Measurements from ENCODE around the gene ZHX3.

The ZHX3 gene, protein sequence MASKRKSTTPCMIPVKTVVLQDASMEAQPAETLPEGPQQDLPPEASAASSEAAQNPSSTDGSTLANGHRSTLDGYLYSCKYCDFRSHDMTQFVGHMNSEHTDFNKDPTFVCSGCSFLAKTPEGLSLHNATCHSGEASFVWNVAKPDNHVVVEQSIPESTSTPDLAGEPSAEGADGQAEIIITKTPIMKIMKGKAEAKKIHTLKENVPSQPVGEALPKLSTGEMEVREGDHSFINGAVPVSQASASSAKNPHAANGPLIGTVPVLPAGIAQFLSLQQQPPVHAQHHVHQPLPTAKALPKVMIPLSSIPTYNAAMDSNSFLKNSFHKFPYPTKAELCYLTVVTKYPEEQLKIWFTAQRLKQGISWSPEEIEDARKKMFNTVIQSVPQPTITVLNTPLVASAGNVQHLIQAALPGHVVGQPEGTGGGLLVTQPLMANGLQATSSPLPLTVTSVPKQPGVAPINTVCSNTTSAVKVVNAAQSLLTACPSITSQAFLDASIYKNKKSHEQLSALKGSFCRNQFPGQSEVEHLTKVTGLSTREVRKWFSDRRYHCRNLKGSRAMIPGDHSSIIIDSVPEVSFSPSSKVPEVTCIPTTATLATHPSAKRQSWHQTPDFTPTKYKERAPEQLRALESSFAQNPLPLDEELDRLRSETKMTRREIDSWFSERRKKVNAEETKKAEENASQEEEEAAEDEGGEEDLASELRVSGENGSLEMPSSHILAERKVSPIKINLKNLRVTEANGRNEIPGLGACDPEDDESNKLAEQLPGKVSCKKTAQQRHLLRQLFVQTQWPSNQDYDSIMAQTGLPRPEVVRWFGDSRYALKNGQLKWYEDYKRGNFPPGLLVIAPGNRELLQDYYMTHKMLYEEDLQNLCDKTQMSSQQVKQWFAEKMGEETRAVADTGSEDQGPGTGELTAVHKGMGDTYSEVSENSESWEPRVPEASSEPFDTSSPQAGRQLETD
- 6.7 to 17.2 (median 9.3) reads per million in 9 experiments for total RNA-seq

DNA sequence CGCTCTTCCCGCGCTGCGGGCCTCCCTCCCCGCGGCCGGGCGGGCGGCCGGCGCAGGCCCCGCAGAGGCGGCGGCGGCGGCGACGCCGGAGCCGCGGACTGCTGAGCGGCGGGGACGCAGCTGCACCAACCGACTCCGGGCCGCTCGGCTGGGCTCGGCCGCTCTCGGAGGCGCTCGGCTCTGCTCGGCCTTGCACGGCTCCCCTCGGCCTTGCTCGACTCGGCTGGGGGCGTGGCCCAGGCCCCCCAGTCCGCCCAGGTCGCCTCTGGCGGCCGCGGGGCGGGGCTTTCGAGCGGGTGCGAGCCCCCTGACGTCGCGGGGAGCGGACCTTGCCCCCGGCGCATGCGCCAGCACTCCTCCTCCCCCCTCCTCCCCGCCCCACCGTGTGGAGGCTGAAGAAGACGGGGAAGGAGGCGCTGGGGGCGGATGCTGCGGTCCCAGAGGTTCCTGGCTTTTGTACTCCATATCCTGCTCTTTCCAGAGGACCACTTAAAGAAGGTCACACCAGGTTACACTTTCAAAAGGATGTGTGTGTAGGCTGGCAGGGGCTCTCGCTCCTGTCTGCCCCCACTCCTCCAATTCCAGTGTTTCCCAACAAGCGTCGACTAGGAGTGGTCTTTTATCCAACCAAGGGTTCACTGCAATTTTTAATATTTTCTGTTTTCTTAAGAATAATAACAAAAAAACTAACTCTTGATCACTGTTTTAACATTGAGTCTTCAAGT lies at the start of gene ZHX3:
ZHX3 (minus strand) TSS at position 186 of the 725 bp plus-strand sequence. CDS start 112,815 bp downstream, outside the sequence.
- H3K4me1 Mint-ChIP-seq (ENCODE audit: low read depth in 2 of 2) = peaks cover 9% of the 10 kb centered on the region in 2 donors
- peak within 1 kb of the TSS; percentile 85 to 88 for H3K27ac Mint-ChIP-seq
- peak; percentile 93 to 95 (median 94) for DNase-seq
- H3K27me3 Mint-ChIP-seq = no peaks in the 10 kb centered on the region
- H3K4me3 Mint-ChIP-seq = peak within 1 kb of the TSS; percentile 89 to 91
- peak; percentile 95 for ATAC-seq (replicated peaks)
- no peaks in the 10 kb centered on the region for H3K9me3 Mint-ChIP-seq
- peaks cover 6% of the 10 kb centered on the region for H3K36me3 Mint-ChIP-seq (ENCODE audit: insufficient read depth)

DNA sequence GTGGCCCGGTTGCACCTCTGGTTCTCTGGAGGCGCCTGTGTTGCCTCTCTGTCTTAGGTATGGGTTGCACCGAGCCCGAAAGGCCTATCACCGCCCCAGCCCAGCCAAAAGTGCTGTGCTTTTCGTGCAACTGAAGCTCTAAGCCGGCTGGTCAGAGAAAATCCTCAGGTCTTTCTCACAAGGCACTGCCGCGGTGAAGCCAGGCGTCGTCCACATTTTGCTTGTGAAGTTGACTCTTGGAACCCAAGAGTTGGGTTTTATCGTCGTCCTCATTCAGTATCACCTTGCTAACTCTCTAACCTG lies 49.8 kb upstream of the ZHX3 start:
- H3K4me1 Mint-ChIP-seq (ENCODE audit: low read depth in 2 of 2) = peaks cover 6% of the 10 kb centered on the region in 2 donors
- no peaks in the 10 kb centered on the region for H3K9me3 Mint-ChIP-seq
- peaks cover 48 to 65% of the 10 kb centered on the region in 2 donors for H3K27me3 Mint-ChIP-seq
- no peak overlapping the region for H3K27ac Mint-ChIP-seq
- peak overlapping the region; percentile 40 to 61 for H3K4me3 Mint-ChIP-seq
- peaks cover 3% of the 10 kb centered on the region for H3K36me3 Mint-ChIP-seq (ENCODE audit: insufficient read depth)
- no peak for ATAC-seq (replicated peaks)
- DNase-seq = no peak

DNA sequence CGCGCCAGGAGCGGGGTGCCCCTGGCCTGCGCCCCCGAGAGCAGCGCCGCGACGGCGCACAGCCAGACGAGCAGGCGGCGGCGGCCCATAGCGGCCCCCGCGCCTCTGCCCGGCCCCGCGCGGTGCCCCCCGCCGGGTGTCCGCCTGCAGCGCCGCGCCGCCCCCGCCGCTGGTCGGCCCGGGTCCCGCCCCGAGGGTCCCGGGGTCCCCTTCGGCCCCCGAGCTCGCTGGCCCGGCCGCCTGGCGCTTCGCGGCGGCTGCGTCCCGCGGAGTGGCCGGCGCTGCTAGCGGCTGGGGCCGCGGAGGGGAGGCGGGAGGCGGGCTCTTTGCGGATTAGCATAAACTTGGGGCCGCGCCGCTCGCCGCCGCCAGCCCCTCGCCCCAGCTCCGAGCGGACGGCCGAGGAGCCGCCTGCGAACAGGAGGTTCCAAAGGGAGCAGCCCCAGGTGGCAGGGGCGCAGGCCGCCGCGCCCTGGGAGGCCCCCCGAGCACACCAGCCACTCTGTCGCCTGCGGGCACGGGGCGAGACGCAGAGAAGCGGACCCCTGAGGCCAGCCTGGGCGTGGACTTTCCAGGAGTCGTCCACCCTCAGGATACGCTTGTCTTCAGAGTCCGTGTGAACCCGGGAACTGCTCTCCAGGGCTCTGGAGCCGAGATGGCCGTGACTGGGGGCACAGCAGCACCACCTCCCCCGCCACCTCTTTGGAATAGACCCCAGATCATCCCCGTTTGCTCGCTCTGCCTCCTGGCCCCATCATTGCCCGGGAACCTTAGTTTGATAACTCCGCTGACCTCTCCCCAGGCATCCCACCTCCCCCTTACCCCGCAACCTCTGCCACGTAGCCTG lies 49.2 kb upstream of the ZHX3 start, which contains the start of gene EMILIN3:
EMILIN3 (minus strand) TSS at position 273 of the 847 bp plus-strand sequence; CDS start at position 89, 184 bp downstream.
- DNase-seq (no peak), ATAC-seq (replicated peaks) (no peak)
- Mint-ChIP-seq H3K27me3 (peaks cover 48 to 64% of the 10 kb centered on the region in 2 donors), H3K36me3 (ENCODE audit: insufficient read depth) (peaks cover 3% of the 10 kb centered on the region), H3K4me1 (ENCODE audit: low read depth in 2 of 2) (peaks cover 6% of the 10 kb centered on the region in 2 donors), H3K4me3 (peak within 1 kb of the TSS; percentile 40 to 61), H3K27ac (no peak within 1 kb of the TSS), H3K9me3 (no peaks in the 10 kb centered on the region)

DNA sequence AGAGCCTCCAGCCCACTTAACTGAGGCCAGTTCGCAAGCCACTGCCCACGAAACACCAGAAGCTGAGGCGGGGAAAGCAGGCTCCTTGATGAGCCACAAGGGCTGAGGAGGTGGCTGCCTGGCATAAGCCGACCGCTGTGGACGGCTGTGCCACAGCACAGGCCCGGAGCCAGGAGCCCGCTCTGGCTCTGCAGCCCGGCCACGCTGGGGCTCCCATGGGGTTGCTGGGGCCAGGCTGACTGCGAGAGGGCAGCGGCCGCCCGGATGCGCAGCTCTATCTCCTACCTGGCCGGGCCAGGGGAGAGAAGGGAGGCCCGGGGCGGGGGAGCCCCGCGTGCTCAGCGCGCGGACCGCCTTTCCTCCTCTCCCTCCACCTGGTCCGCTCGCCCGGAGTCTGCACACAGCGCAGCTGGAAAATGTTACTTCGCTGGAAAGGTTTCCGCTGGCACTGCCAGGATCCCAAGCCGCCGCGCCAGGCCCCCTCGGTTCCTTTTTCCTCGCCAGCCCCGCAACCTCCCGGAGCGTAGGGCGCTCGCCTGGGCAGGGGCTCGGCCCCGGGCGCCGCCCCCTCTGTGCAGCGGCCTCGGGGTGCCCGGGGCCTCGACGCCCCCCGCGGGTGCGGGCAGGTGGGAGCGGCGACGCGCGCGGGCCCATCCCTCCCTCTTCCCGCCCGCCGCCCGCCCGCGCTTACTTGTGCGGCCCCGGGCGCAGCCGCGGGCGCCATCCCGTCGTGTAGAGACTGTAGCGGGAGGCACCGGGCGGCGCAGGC lies 48.4 kb upstream of the ZHX3 start:
- ATAC-seq (replicated peaks) = no peak
- Mint-ChIP-seq H3K9me3 (no peaks in the 10 kb centered on the region), H3K27me3 (peaks cover 43 to 57% of the 10 kb centered on the region in 2 donors), H3K27ac (no peak overlapping the region), H3K4me3 (no peak overlapping the region), H3K4me1 (ENCODE audit: low read depth in 2 of 2) (peaks cover 6% of the 10 kb centered on the region in 2 donors), H3K36me3 (ENCODE audit: insufficient read depth) (peaks cover 3% of the 10 kb centered on the region)
- no peak for DNase-seq

DNA sequence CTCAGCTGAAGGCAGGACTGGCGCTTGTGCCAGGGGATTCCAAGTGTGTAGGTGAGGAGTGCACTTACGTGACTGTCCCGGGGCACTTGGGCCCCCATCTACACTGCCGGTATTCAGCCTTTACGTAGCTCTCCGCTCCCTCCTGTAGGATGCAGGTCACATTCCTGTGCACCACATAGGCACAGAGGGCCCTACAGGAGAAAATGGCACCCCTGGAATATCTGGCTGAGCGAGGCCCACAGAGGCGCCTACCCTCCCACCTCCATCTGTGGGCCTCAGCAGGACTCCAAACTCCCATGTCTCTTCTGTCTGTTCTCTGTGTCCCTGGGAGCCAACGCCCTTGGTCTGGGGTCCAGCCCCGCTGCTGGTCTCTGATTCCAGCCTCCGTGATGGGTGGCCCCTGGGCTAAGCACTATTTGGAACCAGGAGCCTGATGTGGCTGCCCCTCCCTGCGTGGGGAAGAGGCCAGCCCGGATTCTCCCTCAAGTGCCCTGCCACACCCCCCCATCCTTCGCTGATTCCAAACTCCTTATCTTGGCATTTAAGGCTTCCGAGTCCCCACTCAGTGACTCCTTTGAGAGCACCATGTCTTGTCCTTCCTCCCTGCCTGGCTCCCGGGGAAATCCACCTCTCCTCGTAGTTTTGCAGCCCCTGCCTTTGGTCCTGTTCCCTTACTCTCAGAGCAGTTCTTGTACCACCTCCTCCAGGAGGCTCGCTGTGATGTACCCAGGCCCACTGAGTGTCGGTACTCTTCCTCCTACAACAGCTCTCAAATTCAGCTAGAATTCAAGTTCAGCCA lies 47.6 kb upstream of the ZHX3 start:
- ATAC-seq (replicated peaks) (no peak), DNase-seq (no peak)
- H3K27me3 Mint-ChIP-seq = peaks cover 43 to 52% of the 10 kb centered on the region in 2 donors
- peaks cover 6% of the 10 kb centered on the region in 2 donors for H3K4me1 Mint-ChIP-seq (ENCODE audit: low read depth in 2 of 2)
- H3K36me3 Mint-ChIP-seq (ENCODE audit: insufficient read depth) = peaks cover 3% of the 10 kb centered on the region
- H3K4me3 Mint-ChIP-seq = no peak overlapping the region
- no peak overlapping the region for H3K27ac Mint-ChIP-seq
- no peaks in the 10 kb centered on the region for H3K9me3 Mint-ChIP-seq

DNA sequence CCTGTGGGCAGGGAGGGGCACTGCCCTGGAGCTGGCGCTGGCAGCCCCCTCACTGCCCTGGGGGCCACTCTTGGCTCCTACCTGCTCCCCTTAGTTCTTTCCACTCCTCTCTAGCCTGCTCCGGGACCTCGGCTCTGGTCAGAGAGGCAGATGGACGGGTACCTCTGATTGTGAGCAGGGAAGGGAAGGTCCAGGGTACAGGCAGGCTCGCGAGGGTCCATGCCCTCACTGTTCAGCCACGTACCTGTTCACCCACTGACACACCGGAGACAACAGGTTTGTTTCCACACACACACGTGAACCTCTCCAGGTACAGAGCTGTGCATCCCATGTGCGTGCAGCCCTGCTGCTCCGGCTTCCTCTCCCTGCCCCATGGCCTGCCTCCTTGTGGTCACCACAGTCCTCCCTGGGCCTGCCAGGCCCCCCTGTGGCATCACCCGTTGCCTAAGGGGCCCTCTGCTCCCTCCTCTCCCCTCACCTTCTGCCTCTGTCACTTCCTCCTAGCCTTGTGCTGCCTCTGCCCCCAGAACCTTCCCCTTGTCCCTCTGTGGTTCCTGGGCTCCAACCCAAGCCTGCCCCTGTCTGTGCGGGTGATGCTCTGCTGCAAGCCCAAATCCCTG lies 46.8 kb upstream of the ZHX3 start:
- ATAC-seq (replicated peaks) = no peak
- peaks cover 35 to 44% of the 10 kb centered on the region in 2 donors for H3K27me3 Mint-ChIP-seq
- H3K27ac Mint-ChIP-seq = no peak overlapping the region
- H3K4me1 Mint-ChIP-seq (ENCODE audit: low read depth in 2 of 2) = peaks cover 6% of the 10 kb centered on the region in 2 donors
- H3K9me3 Mint-ChIP-seq = no peaks in the 10 kb centered on the region
- DNase-seq = no peak
- H3K36me3 Mint-ChIP-seq (ENCODE audit: insufficient read depth) = peaks cover 3% of the 10 kb centered on the region
- no peak overlapping the region for H3K4me3 Mint-ChIP-seq

DNA sequence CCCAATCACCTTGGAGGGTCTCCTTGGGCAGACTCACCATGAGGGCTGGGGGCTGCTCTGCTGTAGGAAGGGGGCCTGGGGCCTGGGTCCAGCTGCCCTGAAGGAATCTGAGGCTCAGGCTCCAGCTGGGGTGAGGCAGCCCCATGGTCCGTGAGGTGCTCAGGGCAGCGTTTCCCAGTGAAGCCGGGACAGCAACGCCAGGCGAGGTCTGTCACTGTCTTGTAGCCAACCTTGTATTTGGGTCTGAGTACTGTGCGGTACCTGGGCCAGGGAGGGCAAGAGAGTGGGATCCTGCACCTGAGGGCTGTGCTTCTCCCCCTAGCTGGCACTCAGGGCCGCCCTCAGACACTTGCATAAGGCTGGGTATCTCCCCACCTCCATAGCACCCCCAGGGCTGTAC lies 46.1 kb upstream of the ZHX3 start:
- peaks cover 6% of the 10 kb centered on the region in 2 donors for H3K4me1 Mint-ChIP-seq (ENCODE audit: low read depth in 2 of 2)
- ATAC-seq (replicated peaks) (no peak), DNase-seq (no peak)
- no peak overlapping the region for H3K27ac Mint-ChIP-seq
- no peak overlapping the region for H3K4me3 Mint-ChIP-seq
- H3K27me3 Mint-ChIP-seq = peaks cover 29 to 36% of the 10 kb centered on the region in 2 donors
- peaks cover 3% of the 10 kb centered on the region for H3K36me3 Mint-ChIP-seq (ENCODE audit: insufficient read depth)
- H3K9me3 Mint-ChIP-seq = no peaks in the 10 kb centered on the region

DNA sequence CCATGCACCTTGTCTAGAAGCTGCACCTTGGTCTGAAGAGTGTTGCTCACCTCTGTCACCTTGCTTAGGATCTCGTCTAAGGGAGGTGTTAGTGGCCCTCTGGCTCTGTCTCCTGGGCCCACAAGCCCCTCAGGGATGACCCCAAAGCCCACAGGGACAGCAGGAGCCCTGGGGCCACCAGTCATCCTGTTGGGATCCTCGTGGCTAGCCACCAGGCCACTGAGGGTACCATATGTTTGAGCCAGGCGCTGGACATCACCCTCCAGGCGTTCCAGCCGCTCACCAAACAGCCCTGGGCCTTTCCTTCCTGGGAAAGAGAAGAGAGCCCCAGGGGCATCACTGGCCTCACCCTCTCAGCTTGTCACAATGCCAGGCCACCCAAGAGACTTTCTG lies 45.2 kb upstream of the ZHX3 start:
- peaks cover 24 to 28% of the 10 kb centered on the region in 2 donors for H3K27me3 Mint-ChIP-seq
- H3K9me3 Mint-ChIP-seq = no peaks in the 10 kb centered on the region
- H3K36me3 Mint-ChIP-seq (ENCODE audit: insufficient read depth) = peaks cover 3% of the 10 kb centered on the region
- peaks cover 6% of the 10 kb centered on the region in 2 donors for H3K4me1 Mint-ChIP-seq (ENCODE audit: low read depth in 2 of 2)
- DNase-seq = no peak
- H3K27ac Mint-ChIP-seq = no peak overlapping the region
- H3K4me3 Mint-ChIP-seq = no peak overlapping the region
- no peak for ATAC-seq (replicated peaks)

DNA sequence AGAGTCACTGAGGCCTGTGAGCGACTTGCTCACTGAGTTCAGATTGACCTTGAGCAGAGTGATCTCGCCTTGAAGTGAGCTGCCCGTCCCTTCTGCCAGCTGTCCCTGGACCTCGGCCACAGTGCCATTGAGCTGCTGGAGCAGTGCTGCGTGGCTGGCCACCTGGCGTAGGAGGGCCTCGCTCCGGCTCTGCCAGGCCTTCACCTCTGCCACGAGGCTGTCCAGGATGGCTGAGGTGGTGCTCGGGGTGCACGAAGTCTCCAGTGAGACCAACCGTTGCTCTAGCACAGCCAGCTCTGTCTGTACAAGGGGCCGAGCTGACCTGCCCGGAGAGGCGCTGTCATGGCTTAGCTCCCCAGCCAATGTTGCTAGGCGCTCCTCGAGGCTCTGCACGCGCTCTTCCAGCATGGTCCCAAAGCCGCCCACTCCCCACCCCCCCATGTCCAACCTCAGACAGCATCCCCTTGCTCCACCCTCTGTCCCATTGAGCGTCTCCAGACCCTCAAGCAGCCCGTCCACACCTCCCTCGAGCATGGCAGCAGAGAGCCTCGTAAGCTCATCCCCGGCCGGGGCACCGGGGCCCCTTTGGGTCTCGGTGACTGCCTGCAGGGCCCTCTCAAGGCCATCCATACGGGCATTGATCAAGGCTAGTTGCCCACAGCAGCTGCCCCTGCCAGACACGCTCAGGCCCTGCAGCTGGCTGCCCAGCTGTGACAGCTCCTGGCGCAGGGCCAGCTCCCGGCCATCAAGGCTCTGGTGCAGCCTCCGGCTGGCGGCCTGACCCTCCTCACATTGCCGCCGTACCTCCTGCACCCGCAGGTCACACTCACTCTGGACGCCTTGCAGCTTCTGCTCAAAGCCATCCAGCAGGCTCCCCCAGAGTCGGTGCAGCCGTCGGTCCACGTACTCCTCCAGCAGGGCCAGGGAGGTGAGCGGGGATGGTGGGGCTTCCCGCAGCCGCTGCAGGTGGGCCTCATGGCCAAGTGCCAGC lies 44.5 kb upstream of the ZHX3 start:
- DNase-seq = no peak
- Mint-ChIP-seq H3K4me3 (no peak overlapping the region), H3K4me1 (ENCODE audit: low read depth in 2 of 2) (peaks cover under 1% of the 10 kb centered on the region in 2 donors), H3K27ac (no peak overlapping the region), H3K9me3 (no peaks in the 10 kb centered on the region), H3K36me3 (ENCODE audit: insufficient read depth) (peaks cover 3% of the 10 kb centered on the region), H3K27me3 (peaks cover 17 to 21% of the 10 kb centered on the region in 2 donors)
- no peak for ATAC-seq (replicated peaks)

Data from effector memory CD8-positive, alpha-beta T cell (primary cell).